GM12873 (cell line): ENCODE results near the gene ENPP7.

Experiments
- CTCF ChIP-seq: IDR thresholded peaks from 2 replicates; pipeline ENCODE4 v1.5.1; 2012; ENCODE audit warnings: low read depth, mild to moderate bottlenecking, moderate library complexity, low read length, control low read depth; ENCODE audit not compliant: insufficient read depth; ENCODE audit errors: missing control alignments

The ENPP7 gene

GRCh38 chr17:79785900-79786810, 55.4 kb downstream of the ENPP7 start:
- TF ChIP-seq CTCF, result no peak

GRCh38 chr17:79786930-79787643, 56.3 kb downstream of the ENPP7 start:
- no peak for TF ChIP-seq CTCF

GRCh38 chr17:79788455-79788854, 57.7 kb downstream of the ENPP7 start:
- TF ChIP-seq CTCF, result no peak

GRCh38 chr17:79788989-79789942, 58.5 kb downstream of the ENPP7 start:
- no peak for TF ChIP-seq CTCF

- TF ChIP-seq CTCF, result peak; percentile 63
These were observed 59.4 kb downstream of the ENPP7 start for GRCh38 chr17:79789943-79790804.

- TF ChIP-seq CTCF, result no peak
These were observed 60.3 kb downstream of the ENPP7 start for GRCh38 chr17:79790805-79791734.
